Right renal cortex interstitium (tissue), 3 donors: ENCODE measurements around the gene TEX26. TPM values are rescaled to one million over a fixed set of nuclear protein-coding genes. Genes with fewer than 3 reads are reported as not detected.
"Not testable (repeated sequence)": the region's sequence is repeated elsewhere in the genome, so short reads cannot be mapped to it uniquely, and the experiment has no call there.

Experiments
- DNase-seq, 3 donors: peaks; one replicate each; pipeline ENCODE4 v3.0.0-alpha.2; 2013; ENCODE audit warnings: low read depth in 3 of 3, low spot score in 2 of 3
- polyA plus RNA-seq, 3 donors: library from polyadenylated mRNA; unstranded; fragments of 120-200 nt; gene quantifications; one replicate each; pipeline ENCODE4 v1.2.1, GENCODE V29; 2013; ENCODE audit not compliant: insufficient read length in 3 of 3

The TEX26 gene
- polyA plus RNA-seq, 3 donors = 1.2 to 3.4 (median 2.5) TPM

DNA sequence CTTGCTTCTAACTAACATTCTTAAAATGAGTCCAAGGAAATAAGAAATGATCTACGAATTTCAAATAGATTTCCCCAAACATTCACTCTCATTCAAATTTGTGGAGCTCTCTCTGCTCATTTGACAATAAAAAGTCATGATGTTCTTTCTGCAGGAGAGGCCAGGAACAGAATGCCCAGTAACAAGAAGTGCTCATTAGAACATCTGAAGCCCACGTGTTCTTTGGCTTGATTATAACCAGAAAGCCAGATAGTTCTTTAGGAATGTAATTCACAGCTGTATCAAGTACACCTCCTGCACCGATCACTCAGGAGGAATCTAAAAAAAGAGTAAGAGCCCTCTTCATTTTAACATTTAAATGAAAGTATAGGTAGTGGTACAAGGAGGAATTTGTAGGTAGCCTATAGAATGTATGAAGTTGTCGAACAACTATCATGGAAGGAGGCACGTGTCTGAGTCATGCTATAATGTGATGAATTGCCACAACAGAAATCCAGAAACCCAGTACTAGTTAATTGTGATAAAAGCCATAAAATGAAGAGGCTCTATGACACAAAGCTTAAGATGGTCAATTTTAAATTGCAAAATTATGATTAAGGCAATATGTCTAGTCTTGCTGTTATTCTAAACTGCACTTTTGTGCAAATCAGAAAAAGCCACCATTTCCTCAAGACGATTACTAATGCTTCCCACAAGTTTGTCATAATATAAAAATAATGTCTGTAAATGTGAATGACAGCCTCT is 13.6 kb upstream of the TEX26 start:
- DNase-seq = no peak

DNA sequence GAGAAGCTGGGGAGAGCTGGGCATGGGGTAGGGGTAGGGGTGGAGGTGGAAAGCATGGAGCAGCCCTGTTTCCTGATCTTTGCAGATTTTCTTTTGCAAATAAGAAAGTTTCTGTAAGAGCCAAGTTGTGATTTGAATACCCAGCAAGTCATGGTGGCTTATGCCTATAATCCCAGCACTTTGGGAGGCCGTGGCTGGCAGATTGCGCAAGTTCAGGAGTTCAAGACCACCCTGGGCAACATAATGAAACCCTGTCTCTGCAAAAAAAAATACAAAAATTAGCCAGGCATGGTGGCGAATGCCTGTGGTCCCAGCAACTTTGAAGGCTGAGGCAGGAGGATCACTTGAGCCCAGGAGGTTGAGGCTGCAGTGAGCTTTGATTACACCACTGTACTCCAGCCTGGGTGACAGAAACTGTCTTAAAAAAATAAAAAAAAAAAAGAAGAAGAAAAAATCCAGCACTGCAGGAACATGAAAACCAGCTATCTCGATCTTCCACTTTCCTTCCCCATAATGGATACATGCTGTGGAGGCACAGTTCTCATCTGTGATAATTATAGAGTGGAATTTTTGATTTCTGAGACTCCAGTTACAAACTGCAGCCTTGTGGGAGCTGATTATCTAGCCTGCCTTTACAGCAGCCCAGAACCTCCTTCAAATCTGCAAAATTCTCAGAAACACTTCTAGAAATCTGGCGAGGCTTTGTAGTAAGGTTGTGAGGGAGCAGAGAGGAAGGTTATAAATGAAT is 12.1 kb upstream of the TEX26 start:
- no peak for DNase-seq

DNA sequence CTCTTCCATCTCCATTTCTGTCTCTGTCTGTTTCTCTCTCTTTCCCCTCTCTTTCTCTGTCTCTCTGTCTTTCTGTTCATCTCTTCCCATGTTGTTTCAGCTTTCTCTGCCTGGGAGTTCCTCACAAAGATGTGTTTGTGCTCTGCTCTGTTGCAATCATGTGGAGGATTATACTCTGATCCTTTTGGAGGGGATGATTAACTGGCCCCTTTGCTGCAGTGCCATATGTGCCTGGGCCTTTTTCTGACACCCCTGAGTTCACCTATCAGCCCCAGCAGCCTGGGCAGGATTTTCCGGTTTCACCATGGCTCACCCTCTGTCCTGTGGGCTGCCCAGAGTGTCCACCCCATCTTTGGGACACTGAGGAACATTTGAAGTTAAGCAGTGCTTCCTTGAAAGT is 9.0 kb upstream of the TEX26 start:
- DNase-seq = no peak

- no peak for DNase-seq
These were observed 7.7 kb upstream of the TEX26 start for GRCh38 chr13:30924721-30925120.

DNA sequence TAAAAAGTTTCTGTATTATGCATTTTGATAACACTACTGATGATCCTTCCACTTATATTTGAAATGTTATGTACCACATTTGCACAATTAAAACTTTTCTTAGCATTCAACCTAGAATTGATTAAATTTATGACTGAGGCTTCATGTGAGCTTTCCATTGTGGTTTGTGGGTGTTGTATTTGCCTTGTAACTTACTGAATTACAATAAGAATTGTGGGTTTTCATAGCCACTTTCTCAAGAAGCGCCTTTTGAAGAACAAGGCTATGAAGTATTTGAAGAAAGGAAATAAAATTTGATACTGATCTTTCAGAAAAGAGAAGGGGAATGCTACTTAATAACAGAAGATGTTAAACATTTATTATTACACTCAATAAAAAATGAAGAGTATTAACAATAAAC is 7.0 kb upstream of the TEX26 start:
- no peak for DNase-seq

GRCh38 chr13:30926781-30927180 is 5.7 kb upstream of the TEX26 start:
- no peak for DNase-seq

- DNase-seq = not testable (repeated sequence)
These were observed 5.3 kb upstream of the TEX26 start for GRCh38 chr13:30927188-30927587.

DNA sequence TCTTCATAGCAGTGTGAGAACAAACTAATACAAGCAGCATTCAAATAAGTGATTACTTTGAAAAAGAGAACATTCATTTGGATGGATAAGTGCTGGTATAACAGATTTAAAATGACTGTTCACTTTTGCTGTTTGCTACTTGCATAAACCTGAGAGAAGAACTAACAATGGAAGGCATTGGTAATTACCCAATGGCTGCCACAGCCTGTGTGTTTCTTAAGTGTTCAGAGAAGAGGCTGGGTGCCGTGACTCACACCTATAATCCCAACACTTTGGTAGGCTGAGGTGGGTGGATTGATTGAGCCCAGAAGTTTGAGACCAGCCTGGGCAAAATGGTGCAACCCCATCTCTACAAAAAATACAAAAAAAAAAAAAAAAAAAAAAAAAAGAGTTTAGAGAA is 4.9 kb upstream of the TEX26 start:
- no peak for DNase-seq

DNA sequence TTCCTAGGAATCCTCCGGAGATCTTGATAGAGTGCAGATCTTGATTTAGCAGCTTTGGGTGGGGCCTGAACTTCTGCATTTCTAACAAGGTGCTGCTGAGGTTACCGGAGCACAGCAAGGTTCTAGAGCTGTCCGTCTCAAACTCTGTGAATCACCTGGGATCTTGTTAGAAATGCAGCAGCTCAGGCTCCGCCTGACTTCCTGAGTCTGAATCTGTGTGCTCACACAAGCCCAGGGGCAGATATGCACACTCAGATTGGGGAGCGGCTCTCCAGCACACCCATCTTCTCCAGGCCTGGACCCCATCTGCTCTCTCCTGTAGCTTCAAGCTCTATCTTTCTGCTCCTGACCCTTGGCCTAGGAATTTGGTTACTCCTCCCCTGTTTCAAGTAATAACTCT is 3.5 kb upstream of the TEX26 start:
- no peak for DNase-seq

GRCh38 chr13:30933354-30933670 is 856 bp downstream of the TEX26 start:
- no peak for DNase-seq

- DNase-seq = no peak
These were observed 1.9 kb downstream of the TEX26 start for GRCh38 chr13:30934381-30934780.

DNA sequence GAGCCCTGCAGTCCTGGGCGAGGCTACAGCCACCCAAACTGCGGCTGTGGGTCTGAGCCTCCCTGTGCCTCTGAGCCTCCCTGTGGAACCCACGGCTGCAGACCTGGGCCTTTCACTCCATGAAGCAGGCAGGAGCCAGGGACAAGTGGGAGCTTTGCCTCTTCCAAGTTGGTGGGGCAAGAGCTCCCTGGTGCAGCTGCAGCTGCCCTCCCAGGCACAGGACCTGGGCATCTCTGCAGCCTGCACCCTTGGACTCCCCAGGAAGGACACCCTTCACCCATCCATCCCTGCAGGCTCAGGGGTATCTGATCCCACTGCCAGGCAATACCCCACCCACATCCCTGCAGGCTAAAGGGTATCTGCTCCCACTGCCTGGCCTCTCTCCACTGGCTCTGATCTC is 2.3 kb downstream of the TEX26 start:
- no peak for DNase-seq

- no peak for DNase-seq
These were observed 4.5 kb downstream of the TEX26 start for GRCh38 chr13:30936971-30937370.

DNA sequence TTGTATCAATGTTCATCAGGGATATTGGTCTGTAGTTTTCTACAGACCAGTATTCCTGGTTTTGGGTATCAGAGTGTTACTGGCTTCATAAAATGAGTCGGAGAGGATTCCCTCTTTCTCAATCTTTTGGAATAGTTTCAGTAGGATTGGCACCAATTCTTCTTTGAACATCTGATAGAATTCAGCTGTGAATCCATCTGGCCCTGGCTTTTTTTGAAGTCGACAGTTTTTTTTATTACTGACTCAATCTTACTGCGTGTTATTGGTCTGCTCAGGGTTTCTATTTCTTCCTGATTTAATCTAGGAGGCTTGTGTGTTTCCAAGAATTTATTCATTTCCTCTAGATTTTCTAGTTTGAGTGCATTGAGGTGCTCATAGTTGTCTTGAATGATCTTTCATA is 11.4 kb downstream of the TEX26 start:
- no peak for DNase-seq

GRCh38 chr13:30957258-30957943 is 24.9 kb downstream of the TEX26 start:
- DNase-seq = no peak

DNA sequence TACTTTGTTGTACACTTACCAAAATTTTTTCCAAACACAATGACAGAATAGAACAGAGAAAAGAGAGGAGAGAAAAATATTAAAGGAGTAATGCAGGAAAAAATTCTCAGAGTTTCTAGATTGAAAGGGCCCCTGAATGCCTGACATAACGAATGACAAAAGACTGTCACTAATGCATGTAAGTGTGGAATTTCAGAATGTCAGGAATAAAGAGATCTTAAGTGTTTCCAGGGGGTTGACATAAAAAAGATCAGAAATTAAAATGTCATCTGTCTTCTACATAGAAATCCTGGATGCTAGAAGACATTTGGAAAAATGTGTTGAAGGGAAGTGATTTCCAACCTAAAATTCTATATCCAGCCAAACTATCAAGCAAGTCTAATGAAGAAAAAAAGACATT is 27.2 kb downstream of the TEX26 start:
- no peak for DNase-seq

- DNase-seq = peak in 1 of 3 donors; percentile 24
These were observed 31.3 kb downstream of the TEX26 start for GRCh38 chr13:30963791-30964190.

DNA sequence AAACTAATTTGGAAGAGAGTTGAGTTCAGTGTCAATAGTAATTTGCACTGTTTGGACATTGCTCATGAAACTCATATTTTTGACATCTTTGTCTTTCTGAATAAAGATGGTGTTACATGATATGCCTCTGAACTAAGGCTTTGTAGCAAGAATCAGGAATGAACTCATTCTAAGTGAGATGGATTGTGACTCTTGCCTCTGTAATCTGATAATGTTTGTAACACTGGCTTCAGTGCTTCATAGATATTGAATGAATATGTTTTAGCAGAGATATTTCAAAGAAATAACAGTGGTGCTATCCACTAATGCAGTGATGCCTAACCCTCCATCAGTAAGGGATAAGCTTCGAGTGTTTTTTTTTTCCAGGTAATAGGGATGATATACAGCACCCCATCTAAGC is 32.9 kb downstream of the TEX26 start:
- DNase-seq = no peak

DNA sequence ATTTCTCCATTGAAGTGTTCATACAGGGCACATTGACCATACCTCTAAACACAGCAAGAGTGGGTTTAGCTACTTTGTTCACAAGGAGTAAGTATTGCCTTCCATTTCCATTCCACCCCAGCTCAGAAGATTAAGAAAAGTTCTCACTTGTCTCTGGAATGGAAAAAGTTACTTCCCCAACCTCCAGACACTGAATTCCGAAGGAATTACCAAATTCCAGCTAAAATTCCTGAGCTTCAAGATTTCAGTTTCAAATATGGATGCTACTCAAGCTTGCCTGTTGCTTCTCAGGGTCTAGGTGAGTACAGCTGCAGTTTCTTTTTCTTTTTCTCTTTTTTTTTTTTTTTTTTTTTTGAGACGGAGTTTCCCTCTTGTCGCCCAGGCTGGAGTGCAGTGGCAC is 33.6 kb downstream of the TEX26 start:
- no peak for DNase-seq

GRCh38 chr13:30968846-30969245 is 36.4 kb downstream of the TEX26 start:
- DNase-seq = no peak

DNA sequence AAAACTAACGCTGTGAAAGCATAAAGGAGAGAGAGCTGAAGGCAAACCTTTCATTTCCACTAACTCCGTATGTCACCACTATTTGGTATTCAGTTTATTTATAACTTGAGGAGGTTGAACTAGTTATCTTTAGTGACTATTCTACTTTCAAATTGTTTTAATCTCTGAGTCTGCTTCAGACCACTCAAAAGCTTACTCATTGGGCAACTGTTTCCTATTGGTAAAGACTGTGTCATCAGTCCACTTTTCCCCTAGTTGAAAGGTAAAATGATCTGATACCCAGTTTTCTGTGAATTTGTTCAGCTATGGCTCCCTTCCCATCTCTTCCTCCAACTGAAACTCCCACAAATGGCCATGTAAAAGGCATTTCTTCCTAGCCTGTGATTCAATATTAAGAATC is 39.1 kb downstream of the TEX26 start:
- no peak for DNase-seq

DNA sequence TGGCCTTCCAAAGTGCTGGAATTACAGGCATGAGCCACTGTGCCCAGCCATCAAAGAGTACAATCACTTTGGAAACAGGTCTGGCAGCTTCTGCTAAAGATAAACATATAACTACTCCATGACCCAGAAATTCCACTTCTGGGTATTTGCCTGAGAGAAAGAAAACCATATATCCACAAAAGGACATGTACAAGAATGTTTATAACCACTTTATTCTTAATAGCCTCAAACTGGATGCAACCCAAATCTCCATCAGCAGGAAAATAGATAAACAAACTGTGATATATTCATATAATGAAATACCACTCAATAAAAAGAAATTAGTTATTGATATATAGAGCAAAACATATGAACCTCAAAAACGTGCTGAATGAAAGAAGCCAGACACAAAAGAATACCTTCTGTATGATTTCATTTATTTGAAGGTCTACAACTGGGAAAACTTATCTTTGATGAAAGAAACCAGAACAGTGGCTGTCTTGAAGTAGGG is 40.5 kb downstream of the TEX26 start:
- no peak for DNase-seq
